Type B pancreatic cell (in vitro differentiated cells): ENCODE results near the gene PRR9. TPM values are rescaled to one million over a fixed set of nuclear protein-coding genes. Genes with fewer than 3 reads are reported as not detected.

Experiments used
- DNase-seq: peaks from one replicate; pipeline ENCODE4 v3.0.0; 2021; ENCODE audit warnings: mixed read lengths; ENCODE audit not compliant: unreplicated experiment; ENCODE audit errors: extremely low spot score
- H3K27ac Mint-ChIP-seq: 2 replicates; pipeline ENCODE4 v1.8.0; 2021; ENCODE audit warnings: mild to moderate bottlenecking, mixed read lengths
- H3K27me3 Mint-ChIP-seq: 2 replicates; pipeline ENCODE4 v1.8.0; 2021; ENCODE audit warnings: mixed read lengths
- H3K36me3 Mint-ChIP-seq: 2 replicates; pipeline ENCODE4 v1.8.0; 2021; ENCODE audit warnings: mixed read lengths
- H3K4me1 Mint-ChIP-seq: one replicate; pipeline ENCODE4 v1.8.0; 2021; ENCODE audit warnings: mixed read lengths; ENCODE audit not compliant: unreplicated experiment
- H3K4me3 Mint-ChIP-seq: 2 replicates; pipeline ENCODE4 v1.8.0; 2021; ENCODE audit warnings: mild to moderate bottlenecking, mixed read lengths
- H3K9me3 Mint-ChIP-seq: 2 replicates; pipeline ENCODE4 v1.8.0; 2021; ENCODE audit warnings: mixed read lengths
- CTCF ChIP-seq: fragments of 200-600 bp; sonication (generic); conservative IDR thresholded peaks from 2 replicates; pipeline ENCODE4 v1.5.0; 2021; ENCODE audit warnings: antibody characterized with exemption, mild to moderate bottlenecking
- total RNA-seq: library from RNA; stranded (reverse); gene quantifications from 2 replicates; pipeline ENCODE4 v1.2.1, GENCODE V29; 2021; ENCODE audit warnings: low replicate concordance

PRR9 gene
- total RNA-seq, 1 donor from 2014 or later: not detected

GRCh38 chr1:153203130-153203529 is 14.3 kb upstream of the PRR9 start, which contains the start of gene LELP1:
LELP1 (plus strand) TSS chr1:153203430; CDS start chr1:153204708, 1,278 bp downstream.
- H3K27ac Mint-ChIP-seq: no peak within 1 kb of the TSS
- H3K36me3 Mint-ChIP-seq: no peaks in the 10 kb centered on the region
- no peaks in the 10 kb centered on the region for H3K4me1 Mint-ChIP-seq
- no peak for TF ChIP-seq CTCF
- H3K4me3 Mint-ChIP-seq: no peak within 1 kb of the TSS
- no peaks in the 10 kb centered on the region for H3K9me3 Mint-ChIP-seq
- DNase-seq: no peak
- peaks cover 25% of the 10 kb centered on the region for H3K27me3 Mint-ChIP-seq

GRCh38 chr1:153206631-153207030 is 10.8 kb upstream of the PRR9 start:
- Mint-ChIP-seq H3K27ac (no peak overlapping the region), H3K27me3 (peaks cover 22% of the 10 kb centered on the region), H3K9me3 (no peaks in the 10 kb centered on the region), H3K4me3 (no peak overlapping the region), H3K36me3 (no peaks in the 10 kb centered on the region), H3K4me1 (no peaks in the 10 kb centered on the region)
- no peak for DNase-seq
- TF ChIP-seq CTCF: no peak

- no peak overlapping the region for H3K4me3 Mint-ChIP-seq
- peaks cover 24% of the 10 kb centered on the region for H3K27me3 Mint-ChIP-seq
- H3K36me3 Mint-ChIP-seq: no peaks in the 10 kb centered on the region
- H3K27ac Mint-ChIP-seq: no peak overlapping the region
- DNase-seq: no peak
- H3K9me3 Mint-ChIP-seq: no peaks in the 10 kb centered on the region
- no peak for TF ChIP-seq CTCF
- no peaks in the 10 kb centered on the region for H3K4me1 Mint-ChIP-seq
Observed at GRCh38 chr1:153210206-153210605, 7.2 kb upstream of the PRR9 start.

- no peak for TF ChIP-seq CTCF
- Mint-ChIP-seq H3K9me3 (no peaks in the 10 kb centered on the region), H3K27me3 (peaks cover 28% of the 10 kb centered on the region), H3K4me1 (no peaks in the 10 kb centered on the region), H3K36me3 (no peaks in the 10 kb centered on the region), H3K4me3 (no peak overlapping the region), H3K27ac (no peak overlapping the region)
- no peak for DNase-seq
Observed at GRCh38 chr1:153212201-153212600, 5.2 kb upstream of the PRR9 start.

- Mint-ChIP-seq H3K36me3 (no peaks in the 10 kb centered on the region), H3K4me3 (no peak overlapping the region), H3K9me3 (no peaks in the 10 kb centered on the region), H3K27me3 (peaks cover 34% of the 10 kb centered on the region), H3K4me1 (no peaks in the 10 kb centered on the region), H3K27ac (no peak overlapping the region)
- DNase-seq: no peak
- TF ChIP-seq CTCF: no peak
Observed at GRCh38 chr1:153213519-153213918, 3.9 kb upstream of the PRR9 start.

- peaks cover 28% of the 10 kb centered on the region for H3K27me3 Mint-ChIP-seq
- no peaks in the 10 kb centered on the region for H3K9me3 Mint-ChIP-seq
- H3K36me3 Mint-ChIP-seq: no peaks in the 10 kb centered on the region
- no peak for TF ChIP-seq CTCF
- no peak overlapping the region for H3K27ac Mint-ChIP-seq
- no peak overlapping the region for H3K4me3 Mint-ChIP-seq
- DNase-seq: no peak
- H3K4me1 Mint-ChIP-seq: peaks cover under 1% of the 10 kb centered on the region
Observed at GRCh38 chr1:153217744-153218416, 496 bp downstream of the PRR9 start.
